Adrenal gland (tissue), 5 donors: Measurements from ENCODE around the gene OLAH.
"Not testable (repeated sequence)": the region's sequence is repeated elsewhere in the genome, so short reads cannot be mapped to it uniquely, and the experiment has no call there.

ENCODE experiments used
- CTCF ChIP-seq, 6 experiments: fragments of 450-650 bp in 4 of 6; fragments of 200-600 bp in 2 of 6; sonication (generic) in 1 of 6; IDR thresholded peaks; 1 replicate in 5 of 6; 2 replicates in 1 of 6; pipeline versions ENCODE4 v1.5.1 to v1.8.0; 2016 to 2021; ENCODE audit warnings: antibody characterized with exemption in 6 of 6, mild to moderate bottlenecking in 2 of 6, moderate library complexity in 1 of 6
- POLR2A ChIP-seq, 2 donors: fragments of 450-650 bp; IDR thresholded peaks; one replicate each; pipeline ENCODE4 v1.6.1; 2017; ENCODE audit warnings: antibody characterized with exemption in 2 of 2, mild to moderate bottlenecking in 2 of 2, moderate library complexity in 1 of 2
- donor health status: DM: no; HTN: no; CAD: no.

GRCh38 chr10:15025040-15025439, 18.7 kb upstream of the OLAH start:
- TF ChIP-seq POLR2A, CTCF (IDR thresholded peaks at IDR 0.05): not testable (repeated sequence)
